Mucosa of descending colon (tissue), 3 donors: ENCODE results near the gene TESMIN. TPM values are rescaled to one million over a fixed set of nuclear protein-coding genes. Genes with fewer than 3 reads are reported as not detected.

ENCODE experiments used
- ATAC-seq: fragments of 200-7000 bp; cut with Tn5 transposase; one replicate; pipeline ENCODE4 v1.9.1; 2020; ENCODE audit warnings: mild to moderate bottlenecking, moderate library complexity
- DNase-seq, 3 donors: peaks; one replicate each; pipeline ENCODE4 v3.0.0-alpha.2; 2020
- H3K36me3 ChIP-seq: fragments of 200-600 bp; one replicate; pipeline ENCODE4 v1.8.0; 2021; ENCODE audit warnings: low read depth, mild to moderate bottlenecking
- H3K4me1 ChIP-seq: fragments of 200-600 bp; one replicate; pipeline ENCODE4 v1.8.0; 2021; ENCODE audit warnings: low read depth, mild to moderate bottlenecking
- H3K4me3 ChIP-seq: fragments of 200-600 bp; one replicate; pipeline ENCODE4 v1.8.0; 2021; ENCODE audit warnings: mild to moderate bottlenecking
- H3K9me3 ChIP-seq: fragments of 200-600 bp; one replicate; pipeline ENCODE4 v1.8.0; 2021; ENCODE audit warnings: mild to moderate bottlenecking
- CTCF ChIP-seq: fragments of 200-600 bp; IDR thresholded peaks from one replicate; pipeline ENCODE4 v1.8.0; 2022; ENCODE audit warnings: antibody characterized with exemption, mild to moderate bottlenecking
- intact Hi-C, 2 donors: fragments of 100-400 bp; cut with DNase I in 1 of 2; cut with micrococcal nuclease in 1 of 2; formaldehyde crosslinking; loops; one replicate each; pipeline versions ENCODE4 v1.11.0 to v1.11.1; 2022; cut with DNase I, micrococcal nuclease
- total RNA-seq, 3 donors: library from RNA; stranded (reverse); fragmentation: NEBNext Ultra II Directional in 2 of 3; extraction: Animal tissue kit (Norgen Biotek cat#: 25700) in 2 of 3; gene quantifications; one replicate each; pipeline versions ENCODE4 v1.2.1 to v1.2.4, GENCODE V29; 2021 to 2023
- donor health status: DM: no; HTN: no; CAD: no; lungs with moderate emphysema.
- donor health status: DM: no; HTN: no; CAD: no.
- donor health status: DM: no; HTN: yes; CAD: no.

Gene TESMIN
- total RNA-seq, 3 donors from 2014 or later = 4.8 to 22.7 (median 16.7) TPM

DNA sequence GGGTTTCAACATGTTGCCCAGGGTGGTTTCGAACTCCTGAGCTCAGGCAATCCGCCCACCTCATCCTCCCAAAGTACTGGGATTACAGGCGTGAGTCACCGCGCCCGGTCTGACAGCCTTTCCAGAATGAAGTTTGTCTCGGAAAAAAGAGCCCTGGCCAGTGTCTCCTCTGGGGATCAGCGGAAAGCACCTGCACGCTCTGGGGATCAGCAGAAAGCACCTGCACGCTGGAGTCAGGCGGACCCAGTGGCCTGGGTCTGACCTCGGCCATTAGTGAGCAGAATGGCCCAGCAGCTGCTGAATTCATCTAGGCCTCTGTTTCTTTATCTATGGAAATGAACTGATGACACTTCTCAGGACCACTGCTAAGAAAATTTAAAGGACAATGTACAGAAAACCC lies 10.5 kb upstream of the TESMIN start:
- ATAC-seq (no peak), DNase-seq (no peak)
- intact Hi-C loops = no loop called here
- Histone ChIP-seq H3K9me3 (no peaks in the 10 kb centered on the region), H3K4me1 (no peaks in the 10 kb centered on the region), H3K4me3 (no peak overlapping the region), H3K36me3 (peaks cover 21% of the 10 kb centered on the region)
- no peak for TF ChIP-seq CTCF

- no peak for ATAC-seq
- no peak for DNase-seq
- H3K9me3 ChIP-seq = no peaks in the 10 kb centered on the region
- no peaks in the 10 kb centered on the region for H3K4me1 ChIP-seq
- intact Hi-C loops = no loop called here
- peaks cover 25% of the 10 kb centered on the region for H3K36me3 ChIP-seq
- H3K4me3 ChIP-seq = no peak overlapping the region
- no peak for TF ChIP-seq CTCF
Measured at GRCh38 chr11:68759991-68760390, 8.7 kb upstream of the TESMIN start.

DNA sequence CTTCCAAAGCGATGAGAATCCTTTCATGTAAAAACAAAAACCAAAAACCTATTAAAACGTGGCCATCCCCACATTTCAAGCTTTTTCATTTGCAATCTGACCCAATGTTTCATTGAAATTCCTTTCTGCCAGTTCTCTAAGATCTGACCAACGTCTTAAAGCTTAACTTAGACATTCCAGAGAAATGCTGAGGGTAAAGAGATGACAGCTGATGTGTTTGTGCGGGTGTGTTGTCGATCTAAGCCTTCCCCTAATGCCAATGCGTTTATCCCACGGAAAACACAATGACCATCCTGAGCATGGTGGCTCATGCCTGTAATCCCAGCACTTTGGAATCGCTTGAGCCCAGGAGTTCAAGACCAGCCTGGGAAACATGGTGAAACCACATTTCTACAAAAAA lies 6.4 kb upstream of the TESMIN start:
- ATAC-seq (no peak), DNase-seq (no peak)
- Histone ChIP-seq H3K36me3 (peaks cover 25% of the 10 kb centered on the region), H3K4me3 (no peak overlapping the region), H3K9me3 (no peaks in the 10 kb centered on the region), H3K4me1 (no peaks in the 10 kb centered on the region)
- no peak for TF ChIP-seq CTCF
- intact Hi-C loops = no loop called here

DNA sequence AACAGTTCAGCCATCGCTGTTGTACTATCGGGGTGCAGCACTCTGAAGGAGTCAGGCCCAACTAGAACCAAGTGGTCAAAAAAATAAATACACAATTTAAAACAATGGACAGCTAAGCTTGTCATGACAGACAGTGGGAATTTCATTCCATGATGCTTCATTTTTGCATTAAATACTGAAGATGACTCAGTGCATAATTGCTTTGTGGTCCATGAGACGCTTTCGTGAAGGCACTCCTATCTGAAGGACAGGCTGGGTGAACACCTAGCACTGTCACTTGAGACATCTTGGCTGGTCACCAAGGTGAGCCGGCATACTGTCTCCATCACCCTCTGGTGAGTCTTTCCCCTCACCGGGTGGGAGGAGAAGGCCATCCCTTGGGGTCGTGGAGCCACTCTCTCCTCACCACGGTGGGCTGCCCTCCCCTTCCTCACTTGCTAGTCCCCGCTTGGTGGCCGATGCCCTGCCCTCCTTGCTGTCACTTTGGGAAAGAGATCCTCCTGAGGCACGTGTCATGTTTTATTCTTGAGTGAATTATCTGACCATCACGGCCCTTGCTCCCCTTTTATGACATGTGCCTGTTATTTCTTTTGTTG lies 4.9 kb upstream of the TESMIN start:
- peaks cover 3% of the 10 kb centered on the region for H3K4me1 ChIP-seq
- DNase-seq = no peak
- no peak overlapping the region for H3K4me3 ChIP-seq
- no peak for ATAC-seq
- intact Hi-C loops = no loop called here
- H3K9me3 ChIP-seq = no peaks in the 10 kb centered on the region
- H3K36me3 ChIP-seq = peaks cover 25% of the 10 kb centered on the region
- no peak for TF ChIP-seq CTCF

DNA sequence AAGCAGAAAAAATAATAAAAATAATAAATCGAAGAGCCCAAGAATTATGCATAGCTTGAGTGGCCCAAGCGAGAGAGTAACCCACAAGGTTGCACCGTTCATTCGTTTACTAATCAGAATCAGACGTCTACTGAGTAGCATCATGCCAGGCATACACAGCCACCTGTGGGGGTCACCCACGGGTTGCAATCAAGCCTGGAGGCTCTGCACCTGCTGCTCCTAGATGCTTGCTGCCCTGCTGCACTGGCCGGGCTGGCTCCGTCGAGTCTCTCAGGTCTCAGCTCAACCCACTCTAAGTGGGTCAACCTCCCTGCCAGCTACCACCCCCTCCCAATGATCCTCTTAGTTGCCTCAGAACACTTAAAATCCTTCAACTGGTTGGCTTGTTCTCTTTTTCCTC lies 2.0 kb upstream of the TESMIN start:
- DNase-seq (no peak), ATAC-seq (no peak)
- intact Hi-C loops = no loop called here
- Histone ChIP-seq H3K4me3 (no peak overlapping the region), H3K9me3 (no peaks in the 10 kb centered on the region), H3K4me1 (peaks cover 3% of the 10 kb centered on the region), H3K36me3 (peaks cover 14% of the 10 kb centered on the region)
- TF ChIP-seq CTCF = no peak

DNA sequence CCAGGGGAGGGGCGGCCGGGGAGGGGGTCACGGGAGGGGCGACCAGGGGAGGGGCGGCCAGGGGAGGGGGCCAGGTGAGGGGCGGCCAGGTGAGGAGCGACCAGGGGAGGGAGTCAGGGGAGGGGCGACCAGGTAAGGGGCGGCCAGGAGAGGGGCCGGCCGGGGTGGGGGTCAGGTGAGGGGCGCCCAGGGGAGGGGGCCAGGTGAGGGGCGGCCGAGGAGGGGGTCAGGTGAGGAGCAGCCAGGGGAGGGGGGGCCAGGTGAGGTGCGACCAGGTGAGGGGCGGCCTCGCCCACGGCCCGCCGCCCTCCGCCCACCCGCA lies 355 bp downstream of the TESMIN start:
- Histone ChIP-seq H3K9me3 (no peaks in the 10 kb centered on the region), H3K4me1 (peaks cover 3% of the 10 kb centered on the region), H3K36me3 (no peaks in the 10 kb centered on the region), H3K4me3 (peak overlapping the region; percentile 15)
- no peak for TF ChIP-seq CTCF
- DNase-seq (peak in 1 of 3 donors; percentile 48), ATAC-seq (no peak)
- intact Hi-C loops = no loop called here
